HS-5 (cell line): ENCODE results near the gene PPP2R2C.

Experiments
- DNase-seq: peaks from one replicate; pipeline ENCODE4 v3.0.0-alpha.2; 2012; ENCODE audit warnings: low read depth

PPP2R2C gene

DNA sequence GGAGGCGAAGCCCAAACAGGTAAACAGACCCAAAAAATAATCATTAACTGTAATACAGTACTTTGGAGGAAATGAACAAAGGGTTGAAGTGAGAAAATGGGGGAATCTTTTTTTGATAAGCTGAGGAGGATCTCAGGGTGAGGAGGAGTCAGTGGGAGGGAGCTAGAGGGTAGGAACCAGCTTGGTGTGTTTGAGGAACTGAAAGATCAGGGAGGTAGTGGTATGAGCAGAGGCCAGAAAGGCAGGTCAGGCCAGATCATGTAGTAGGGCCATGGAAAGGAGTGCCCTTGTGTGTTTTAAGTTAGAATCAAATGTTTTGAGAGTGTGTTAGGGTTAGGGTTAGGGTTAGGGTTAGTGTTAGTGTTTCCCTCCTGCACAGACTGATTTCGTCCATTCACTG lies 48.8 kb downstream of the PPP2R2C start:
- DNase-seq, result no peak

- DNase-seq, result no peak
These were observed 49.5 kb downstream of the PPP2R2C start for GRCh38 chr4:6422866-6423265.

DNA sequence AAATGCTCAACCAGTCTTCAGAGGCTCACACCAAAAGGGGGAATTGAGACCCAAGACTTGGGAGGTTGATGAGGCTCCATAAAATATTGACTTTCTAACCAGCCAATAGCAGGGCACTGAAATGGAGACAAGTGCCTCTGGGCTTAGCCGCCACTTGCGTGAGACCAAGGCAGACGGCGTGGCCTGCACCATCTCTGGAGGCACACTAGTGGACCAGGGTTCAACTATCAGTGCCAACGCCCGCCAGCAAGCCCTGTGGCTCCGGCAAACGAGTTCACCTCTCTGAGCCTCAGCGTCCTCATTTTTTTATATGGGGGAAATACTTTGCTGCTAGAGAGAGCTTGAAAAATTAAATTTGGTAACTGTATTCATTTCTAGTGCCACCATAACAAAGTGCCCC lies 50.3 kb downstream of the PPP2R2C start:
- no peak for DNase-seq

- DNase-seq, result no peak
These were observed 51.0 kb downstream of the PPP2R2C start for GRCh38 chr4:6421397-6421796.

DNA sequence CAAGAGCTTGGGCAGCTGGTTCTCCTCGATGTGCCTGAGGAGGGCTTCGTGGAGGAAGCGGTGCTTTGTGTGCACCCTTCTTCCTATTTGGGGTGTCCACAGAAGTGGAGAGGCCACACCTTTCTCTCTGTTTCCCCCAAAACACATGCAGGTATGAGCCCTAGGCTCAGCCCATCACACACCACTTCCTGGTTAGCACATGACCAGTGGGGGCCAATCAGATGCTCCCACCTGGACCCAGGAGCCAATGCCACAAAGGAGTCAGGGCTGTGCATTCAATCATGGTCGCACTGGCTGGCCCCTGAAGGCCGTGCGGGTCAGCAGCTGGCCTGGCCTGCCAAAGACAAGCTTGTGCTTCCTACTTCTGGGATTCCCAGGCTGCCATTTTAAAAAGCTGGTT lies 51.4 kb downstream of the PPP2R2C start:
- DNase-seq, result no peak

DNA sequence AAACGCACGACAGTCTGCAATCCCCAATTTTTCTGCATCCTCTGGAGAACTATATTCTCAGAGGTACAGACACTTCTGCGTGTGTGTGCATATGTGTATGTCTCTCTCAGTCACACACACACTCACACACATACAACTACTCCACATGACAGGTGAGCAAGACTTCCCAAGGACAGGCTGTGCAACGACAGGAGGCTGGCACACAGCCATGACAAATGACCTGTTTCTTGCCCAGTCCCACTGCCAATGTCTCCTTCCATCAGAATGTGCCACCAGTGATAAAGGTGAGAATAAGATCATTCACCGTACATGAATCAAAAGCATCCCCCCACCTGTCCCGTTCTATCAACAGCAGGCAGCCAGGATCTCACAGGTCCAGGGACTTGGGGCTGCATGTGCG lies 52.4 kb downstream of the PPP2R2C start:
- no peak for DNase-seq

DNA sequence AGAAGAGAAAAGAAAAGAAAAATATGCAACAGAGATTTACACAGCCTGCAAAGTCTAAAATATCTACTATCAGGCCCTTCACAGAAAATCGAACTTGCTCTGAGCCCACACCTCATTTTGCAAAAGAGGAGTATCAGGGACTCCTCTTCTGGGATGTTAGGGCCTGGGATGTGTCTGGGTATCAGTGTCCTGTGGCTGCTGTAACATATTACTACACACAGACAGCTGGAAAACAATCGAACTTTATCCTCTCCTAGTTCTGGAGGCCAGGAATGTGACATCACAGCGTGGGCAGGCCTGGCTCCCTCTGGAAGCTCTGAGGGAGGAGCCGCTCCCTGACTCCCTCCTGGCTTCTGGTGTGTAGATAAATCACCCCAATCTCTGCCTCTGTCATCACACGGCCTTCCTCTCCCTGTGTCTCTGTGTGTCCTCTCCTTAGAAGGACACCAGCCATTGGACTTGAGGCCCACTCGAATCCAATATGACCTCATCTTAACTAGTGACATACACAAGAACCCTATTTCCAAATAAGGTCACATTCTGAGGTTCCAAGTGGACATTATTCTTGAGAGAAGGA lies 52.9 kb downstream of the PPP2R2C start:
- DNase-seq, result no peak

DNA sequence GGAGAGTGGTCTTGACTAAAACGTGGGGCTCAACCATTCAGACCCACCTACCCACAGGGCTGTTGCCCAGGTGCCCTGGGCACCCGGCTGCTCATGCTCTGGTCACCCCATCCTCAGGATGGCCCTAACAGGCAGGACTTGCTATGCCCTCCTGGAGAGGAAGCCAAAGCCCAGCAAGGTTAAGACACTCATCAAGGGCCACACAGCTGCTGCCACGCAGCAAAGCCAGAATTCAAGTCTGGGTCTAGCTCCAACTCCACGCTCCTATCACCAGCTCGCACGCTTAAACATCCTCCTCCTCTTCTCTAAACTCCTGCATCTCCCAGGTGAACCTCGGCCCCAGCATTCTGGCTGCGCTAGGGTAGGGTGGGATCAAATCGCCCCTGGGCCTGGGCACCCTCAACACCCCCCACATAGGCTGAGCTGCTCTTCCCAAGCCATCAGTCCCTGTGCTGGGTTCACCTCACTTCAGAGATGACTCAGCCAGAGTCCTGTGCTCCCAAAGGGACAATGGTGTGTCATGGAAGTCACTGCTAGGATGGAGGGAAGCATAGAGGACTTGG lies 54.1 kb downstream of the PPP2R2C start:
- no peak for DNase-seq

DNA sequence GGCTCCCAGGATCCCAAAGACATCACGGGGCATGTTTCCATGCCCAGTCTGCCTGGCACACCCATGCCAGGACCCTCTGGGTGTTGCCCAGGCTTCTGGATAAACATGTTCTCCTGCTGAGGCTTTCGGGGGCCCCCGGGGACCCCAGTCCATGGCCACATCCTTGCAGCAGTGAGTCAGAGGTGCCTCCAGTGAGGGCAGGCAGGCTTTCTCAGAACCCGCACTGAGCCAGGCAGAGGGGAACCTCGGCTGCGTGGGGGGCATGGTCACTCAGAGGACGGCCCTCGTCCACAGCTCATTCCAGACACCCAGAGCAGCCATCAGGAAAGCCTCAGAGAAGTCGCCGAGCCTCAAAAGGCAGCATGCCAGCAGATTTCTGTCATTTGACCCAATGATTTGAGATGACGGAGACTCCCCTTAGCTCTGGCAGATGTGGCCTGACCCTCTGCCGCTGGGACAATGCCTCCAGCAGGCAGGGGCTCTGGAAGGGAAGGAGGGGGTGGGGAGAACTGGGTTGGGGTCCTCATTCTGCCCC lies 54.8 kb downstream of the PPP2R2C start:
- DNase-seq, result no peak

DNA sequence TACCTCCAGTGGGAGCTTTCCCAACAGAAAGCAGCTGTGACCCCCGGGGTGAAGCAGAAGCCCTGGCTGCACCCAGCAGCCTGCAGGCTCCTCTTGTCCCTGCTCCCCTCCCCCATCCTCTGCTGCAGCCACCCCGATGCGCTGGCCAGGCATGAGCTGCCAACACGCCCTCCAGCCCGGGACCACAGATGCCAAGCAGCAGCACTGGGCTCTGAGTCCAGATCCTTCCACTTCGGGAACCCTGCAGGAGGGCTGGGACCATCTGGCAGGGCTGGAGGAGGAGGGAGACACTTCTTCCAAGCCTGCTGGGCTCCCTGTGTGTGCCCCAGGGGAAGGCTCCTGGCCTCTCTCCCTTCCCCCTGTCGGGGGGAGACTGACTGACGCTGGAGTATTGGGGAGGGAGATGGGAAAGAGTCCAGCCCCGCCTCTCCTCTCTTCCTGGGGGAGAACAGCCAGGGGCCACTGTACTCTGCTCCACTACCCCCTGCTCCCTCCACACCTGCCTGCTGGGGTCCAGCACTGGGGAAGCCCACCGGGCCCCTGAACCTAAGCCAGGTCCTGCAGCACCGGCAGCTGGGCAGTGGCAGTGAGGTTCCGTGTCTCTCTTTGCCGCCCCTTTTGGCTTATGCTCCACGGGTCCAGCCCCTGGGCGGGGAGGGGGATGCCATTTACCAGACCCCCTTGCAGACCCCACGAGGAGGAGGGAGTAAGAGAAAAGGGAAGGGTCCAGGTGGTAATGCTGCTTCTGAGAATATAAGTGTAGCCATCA lies 55.7 kb downstream of the PPP2R2C start:
- no peak for DNase-seq

DNA sequence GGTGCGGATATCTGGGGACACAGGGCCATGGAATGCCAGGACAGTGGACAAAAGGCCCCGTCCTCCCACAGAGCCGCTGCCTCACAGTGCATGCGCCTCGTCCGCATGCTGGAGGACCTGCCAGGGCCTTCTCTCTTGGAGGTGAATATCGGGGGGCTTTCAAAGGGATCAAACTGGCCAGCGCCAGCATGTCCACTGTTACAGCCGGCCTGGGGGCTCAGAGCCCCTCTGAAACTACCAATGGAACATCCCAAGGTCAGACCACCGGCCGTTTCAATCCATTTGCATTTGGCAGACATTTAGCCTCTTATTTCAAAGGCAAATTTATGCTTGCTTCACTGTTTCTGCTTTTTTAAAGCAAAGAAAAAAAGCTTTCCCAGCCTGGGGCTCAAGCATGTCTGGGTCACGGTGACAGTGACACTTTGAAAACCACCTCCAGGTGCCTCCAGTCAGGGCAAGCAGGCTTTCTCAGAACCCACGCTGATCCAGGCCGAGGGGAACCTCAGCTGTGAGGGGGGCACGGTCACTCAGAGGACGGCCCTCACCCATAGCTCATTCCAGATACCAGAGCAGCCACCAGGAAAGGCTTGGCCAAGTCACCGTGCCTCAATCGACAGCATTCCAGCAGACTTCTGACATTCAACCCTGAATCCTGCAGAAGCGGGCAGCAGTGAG lies 57.2 kb downstream of the PPP2R2C start:
- no peak for DNase-seq

- no peak for DNase-seq
These were observed 57.8 kb downstream of the PPP2R2C start for GRCh38 chr4:6414578-6414977.

DNA sequence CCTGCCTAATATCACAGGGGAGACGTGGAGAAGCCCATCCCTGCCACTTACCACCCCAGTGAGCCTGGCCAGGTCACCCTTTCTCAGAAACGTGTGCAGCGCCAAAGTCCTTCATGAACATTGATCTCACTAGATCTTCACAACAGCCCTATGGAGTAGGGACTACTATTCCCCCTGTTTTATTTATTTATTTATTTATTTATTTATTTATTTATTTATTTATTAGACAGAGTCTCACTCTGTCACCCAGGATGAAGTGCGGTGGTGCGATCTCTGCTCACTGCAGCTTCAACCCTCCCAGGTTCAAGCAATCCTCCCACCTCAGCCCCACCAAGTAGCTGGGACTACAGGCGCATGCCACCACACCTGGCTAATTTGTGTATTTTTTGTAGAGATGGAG lies 61.8 kb downstream of the PPP2R2C start:
- DNase-seq, result no peak

- DNase-seq, result no peak
These were observed 62.3 kb downstream of the PPP2R2C start for GRCh38 chr4:6410068-6410467.

GRCh38 chr4:6409381-6409780 lies 63.0 kb downstream of the PPP2R2C start:
- no peak for DNase-seq

- no peak for DNase-seq
These were observed 64.2 kb downstream of the PPP2R2C start for GRCh38 chr4:6408263-6408662.

DNA sequence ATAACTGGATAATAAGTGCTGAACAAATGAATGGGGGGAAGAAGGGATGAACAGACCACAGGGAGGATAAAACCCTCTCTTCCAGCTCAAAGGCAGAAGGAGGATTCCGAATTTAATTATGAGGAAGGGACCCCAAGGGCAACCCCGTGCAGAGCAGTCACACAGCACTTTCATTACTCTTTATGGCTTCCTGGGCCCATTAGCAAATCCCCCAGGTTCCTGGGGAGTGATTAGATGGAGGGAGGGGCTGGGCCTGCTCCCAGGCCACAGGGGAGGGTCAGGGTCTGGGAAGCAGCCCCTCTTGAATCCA lies 67.1 kb downstream of the PPP2R2C start:
- no peak for DNase-seq

- DNase-seq, result no peak
These were observed 67.6 kb downstream of the PPP2R2C start for GRCh38 chr4:6404611-6405396.

DNA sequence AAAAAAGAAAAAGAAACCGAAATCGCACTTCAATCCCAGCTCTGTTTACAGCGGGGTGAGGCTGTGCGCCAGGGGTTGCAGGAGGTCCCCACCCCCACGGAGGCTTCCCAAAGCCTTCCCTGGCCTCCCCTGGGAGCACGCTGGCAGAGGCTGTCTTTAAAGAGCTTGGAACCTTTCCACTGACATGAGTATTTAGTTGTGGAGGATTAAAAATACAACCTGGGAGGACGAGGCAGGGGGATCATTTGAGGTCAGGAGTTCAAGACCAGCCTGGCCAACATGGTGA lies 69.1 kb downstream of the PPP2R2C start:
- no peak for DNase-seq

- DNase-seq, result no peak
These were observed 69.6 kb downstream of the PPP2R2C start for GRCh38 chr4:6402566-6403399.

DNA sequence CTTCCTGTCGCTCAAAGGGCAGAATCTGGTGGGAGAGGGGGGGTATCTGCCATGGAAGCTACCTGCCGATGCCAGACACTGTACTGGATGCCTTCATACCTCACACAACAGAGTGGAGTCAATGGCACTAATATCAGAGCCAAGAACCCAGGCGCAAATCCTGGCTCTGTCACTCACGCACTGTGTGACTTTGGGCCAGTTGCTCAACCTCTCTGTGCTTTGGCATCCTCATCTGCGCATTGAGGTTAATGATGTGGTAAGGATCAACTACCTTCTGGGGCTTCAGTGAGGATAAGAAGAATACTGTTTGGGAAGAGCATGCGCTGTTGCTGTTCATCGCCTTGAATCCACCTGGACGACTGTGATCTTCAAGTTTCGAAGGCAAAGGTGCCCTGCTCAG lies 70.6 kb downstream of the PPP2R2C start:
- no peak for DNase-seq
